Measurements from ENCODE around the gene APOF.

APOF gene

DNA sequence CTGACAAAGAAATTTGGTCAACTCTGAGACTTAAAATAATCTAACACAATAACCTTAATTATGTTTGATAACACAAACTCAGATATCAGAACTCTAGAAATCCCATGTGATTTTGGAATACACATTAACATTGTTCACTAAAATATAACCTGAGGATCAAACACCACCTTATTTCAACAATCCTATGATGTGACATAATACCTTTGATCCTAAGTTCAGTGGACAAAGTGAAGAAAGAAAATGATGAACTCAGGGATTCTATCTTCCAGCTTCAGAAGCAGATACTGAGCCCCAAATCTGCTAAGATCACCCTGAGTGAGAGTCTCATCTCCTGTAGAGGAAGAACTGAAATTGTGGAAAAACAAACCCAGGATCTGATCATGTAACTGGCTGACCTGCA, 35.7 kb upstream of the APOF start:
- CTCF ChIA-PET, result no interaction called here
- POLR2A ChIA-PET, result no interaction called here
- no peak for DNase-seq (ENCODE audit: extremely low spot score)
- TF ChIP-seq, protein P1, sequence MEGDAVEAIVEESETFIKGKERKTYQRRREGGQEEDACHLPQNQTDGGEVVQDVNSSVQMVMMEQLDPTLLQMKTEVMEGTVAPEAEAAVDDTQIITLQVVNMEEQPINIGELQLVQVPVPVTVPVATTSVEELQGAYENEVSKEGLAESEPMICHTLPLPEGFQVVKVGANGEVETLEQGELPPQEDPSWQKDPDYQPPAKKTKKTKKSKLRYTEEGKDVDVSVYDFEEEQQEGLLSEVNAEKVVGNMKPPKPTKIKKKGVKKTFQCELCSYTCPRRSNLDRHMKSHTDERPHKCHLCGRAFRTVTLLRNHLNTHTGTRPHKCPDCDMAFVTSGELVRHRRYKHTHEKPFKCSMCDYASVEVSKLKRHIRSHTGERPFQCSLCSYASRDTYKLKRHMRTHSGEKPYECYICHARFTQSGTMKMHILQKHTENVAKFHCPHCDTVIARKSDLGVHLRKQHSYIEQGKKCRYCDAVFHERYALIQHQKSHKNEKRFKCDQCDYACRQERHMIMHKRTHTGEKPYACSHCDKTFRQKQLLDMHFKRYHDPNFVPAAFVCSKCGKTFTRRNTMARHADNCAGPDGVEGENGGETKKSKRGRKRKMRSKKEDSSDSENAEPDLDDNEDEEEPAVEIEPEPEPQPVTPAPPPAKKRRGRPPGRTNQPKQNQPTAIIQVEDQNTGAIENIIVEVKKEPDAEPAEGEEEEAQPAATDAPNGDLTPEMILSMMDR (IDR thresholded peaks at IDR 0.05; ENCODE audit: control extremely low read depth, extremely low read depth, low read depth, missing control alignments), result no peak

DNA sequence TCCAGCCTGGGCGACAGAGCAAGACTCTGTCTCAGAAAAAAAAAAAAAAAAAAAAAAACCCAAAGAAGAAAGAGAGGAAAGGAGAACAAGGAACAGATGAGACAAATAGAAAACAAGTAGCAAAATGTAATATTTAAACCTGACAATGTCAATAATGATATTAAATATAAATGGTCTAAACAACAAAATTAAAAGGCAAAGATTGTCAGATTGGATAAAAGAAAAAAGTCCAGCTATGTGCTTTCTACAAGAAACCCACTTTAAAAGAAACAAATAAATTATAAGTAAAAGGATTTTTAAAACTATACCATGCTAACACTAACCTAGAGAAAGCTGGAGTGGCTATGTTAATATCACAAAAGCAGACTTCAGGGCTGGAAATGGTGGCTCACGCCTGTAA, 29.7 kb upstream of the APOF start:
- TF ChIP-seq, protein P1 (IDR thresholded peaks at IDR 0.05; ENCODE audit: control extremely low read depth, extremely low read depth, low read depth, missing control alignments), result no peak
- no peak for DNase-seq (ENCODE audit: extremely low spot score)
- ChIA-PET CTCF (interaction anchor here (0.6 to 1.7 kb wide), 2 partner anchors 20 to 507 kb away, joined by 3 to 4 read pairs; no protein-coding TSS in a partner anchor), POLR2A (no interaction called here)

DNA sequence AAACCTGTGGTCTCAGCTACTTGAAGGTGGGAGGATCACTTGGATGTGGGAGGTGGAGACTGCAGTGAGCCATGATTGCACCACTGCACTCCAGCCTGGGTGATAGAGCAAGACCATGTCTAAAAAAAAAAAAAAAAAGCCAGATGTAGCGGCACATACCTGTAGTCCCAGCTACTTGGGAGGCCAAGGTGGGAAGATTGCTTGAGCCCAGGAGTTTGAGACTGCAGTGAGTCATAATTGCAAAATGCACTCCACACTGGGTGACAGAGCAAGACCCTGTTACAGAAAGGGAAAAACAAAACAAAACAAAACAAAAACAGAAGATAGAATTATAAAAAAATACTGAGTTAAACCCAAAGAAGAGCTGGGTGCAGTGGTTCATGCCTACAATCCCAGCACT, 29.1 kb upstream of the APOF start:
- ChIA-PET CTCF (interaction anchor here (1.7 kb wide), 1 partner anchor 20 kb away, joined by 4 read pairs; no protein-coding TSS in a partner anchor), POLR2A (no interaction called here)
- TF ChIP-seq, protein P1 (IDR thresholded peaks at IDR 0.05; ENCODE audit: control extremely low read depth, extremely low read depth, low read depth, missing control alignments), result no peak
- DNase-seq (ENCODE audit: extremely low spot score), result no peak

DNA sequence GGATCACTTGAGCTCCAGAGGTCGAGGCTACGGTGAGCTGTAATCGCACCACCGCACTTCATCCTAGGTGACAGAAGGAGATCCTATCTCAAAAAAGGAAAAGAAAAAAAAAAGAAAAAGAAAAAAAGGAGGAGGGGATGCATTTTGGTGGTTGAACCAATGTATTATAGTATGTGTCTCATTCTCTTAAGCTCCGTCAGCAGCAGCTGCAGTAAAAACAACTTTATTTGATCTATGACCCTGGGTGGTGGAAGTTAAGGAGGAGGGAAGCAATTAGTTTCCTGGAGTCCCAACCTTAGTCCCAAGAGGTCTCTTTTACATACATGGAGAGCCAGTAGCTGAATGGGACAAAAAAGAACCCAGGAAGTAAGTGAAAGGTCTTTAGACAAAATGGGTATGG, 26.8 kb upstream of the APOF start:
- ChIA-PET CTCF (interaction anchor here (0.7 to 1.2 kb wide), 3 partner anchors 12 to 82 kb away, joined by 3 read pairs; no protein-coding TSS in a partner anchor), POLR2A (no interaction called here)
- TF ChIP-seq, protein P1 (IDR thresholded peaks at IDR 0.05; ENCODE audit: control extremely low read depth, extremely low read depth, low read depth, missing control alignments), result no peak
- DNase-seq (ENCODE audit: extremely low spot score), result no peak

DNA sequence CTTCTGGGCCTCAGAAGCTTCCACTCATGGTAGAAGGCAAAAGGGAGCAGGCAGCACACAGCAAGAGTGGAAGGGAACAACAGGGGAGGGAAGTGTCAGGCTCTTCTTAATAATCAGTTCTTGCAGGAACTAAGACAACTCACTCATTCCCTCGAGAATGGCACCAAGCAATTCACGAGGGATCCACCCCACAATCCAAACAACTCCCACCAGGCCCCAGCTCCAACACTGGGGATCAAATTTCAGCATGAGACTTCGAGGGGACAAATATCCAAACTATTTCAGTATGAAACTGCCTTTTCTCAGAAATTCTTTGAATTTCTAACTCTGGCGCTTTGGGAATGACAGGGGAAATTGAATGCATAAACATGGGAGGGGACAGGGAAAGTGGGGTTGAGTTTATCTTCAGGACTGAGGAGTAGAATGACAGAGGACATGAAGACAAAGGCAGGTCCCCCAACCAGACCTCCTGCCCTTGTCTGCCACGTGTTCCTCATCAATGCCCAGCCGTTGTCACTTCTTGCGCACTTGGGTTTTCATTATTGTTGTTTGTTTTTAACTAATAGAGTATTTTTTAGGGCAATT, 24.6 kb upstream of the APOF start:
- no peak for DNase-seq (ENCODE audit: extremely low spot score)
- POLR2A ChIA-PET, result no interaction called here
- CTCF ChIA-PET, result interaction anchor here (1.0 to 1.8 kb wide), 4 partner anchors 9 to 129 kb away, joined by 3 to 5 read pairs (median 4); partner anchors contain the start of gene ANKRD52
- TF ChIP-seq, protein P1 (IDR thresholded peaks at IDR 0.05; ENCODE audit: control extremely low read depth, extremely low read depth, low read depth, missing control alignments), result no peak

DNA sequence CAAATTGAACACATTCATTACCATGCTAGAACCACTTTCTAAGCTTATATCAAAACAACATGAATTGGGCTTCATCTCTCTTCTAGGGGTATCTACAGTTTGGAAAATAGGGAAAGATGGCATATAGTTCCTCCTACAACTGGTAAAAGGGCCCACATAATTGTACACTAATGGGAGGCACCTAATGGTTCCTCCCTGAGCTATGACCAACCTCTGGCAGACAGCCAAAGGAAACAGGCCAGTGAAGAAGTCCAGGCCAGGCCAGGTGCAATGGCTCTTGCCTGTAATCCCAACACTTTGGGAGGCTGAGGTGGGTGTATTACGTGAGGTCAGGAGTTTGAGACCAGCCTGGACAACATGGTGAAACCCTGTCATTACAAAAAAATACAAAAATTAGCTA, 23.2 kb upstream of the APOF start:
- ChIA-PET POLR2A (no interaction called here), CTCF (interaction anchor here (1.1 to 2.1 kb wide), 4 partner anchors 10 to 128 kb away, joined by 3 to 7 read pairs (median 4); partner anchors contain the start of gene ANKRD52)
- no peak for DNase-seq (ENCODE audit: extremely low spot score)
- TF ChIP-seq, protein P1 (IDR thresholded peaks at IDR 0.05; ENCODE audit: control extremely low read depth, extremely low read depth, low read depth, missing control alignments), result no peak
